ENCODE data around the gene BMS1. TPM values are rescaled to one million over a fixed set of nuclear protein-coding genes. Genes with fewer than 3 reads are reported as not detected.
"Not testable (repeated sequence)": the region's sequence is repeated elsewhere in the genome, so short reads cannot be mapped to it uniquely, and the experiment has no call there.

Gene BMS1
- total and polyA plus RNA-seq, 2 of the 13 experiments (the other 11 are each of a cell fraction or from before 2014, with no cell fraction given): 3.9 to 25.2 TPM

GRCh38 chr10:42813989-42814687, 31.5 kb downstream of the BMS1 start:
- CTCF ChIA-PET (ENCODE audit: low intra/inter-chr PET ratio, low total read pairs); H3K79me2 ChIP-seq (ENCODE audit: insufficient read depth, low read length); POLR2A ChIA-PET; H2AFZ ChIP-seq (ENCODE audit: low read length); H3K27ac ChIP-seq (ENCODE audit: extremely low read length, insufficient read depth, low read length); H3K4me2 ChIP-seq (ENCODE audit: low read depth, low read length); H3K4me1 ChIP-seq (ENCODE audit: insufficient read depth, low read length); ATAC-seq; BruUV-seq (replicated peaks); FAIRE-seq; H3K9me3 ChIP-seq (ENCODE audit: low read length); DNase-seq (ENCODE audit: low spot score); H3K4me3 ChIP-seq (replicated peaks in 1 of 3; ENCODE audit: insufficient read depth in 1 of 3, low read depth in 2 of 3, low read length in 3 of 3); H3K27me3 ChIP-seq (ENCODE audit: control insufficient read depth in 1 of 2, insufficient read depth in 2 of 2, low read length in 2 of 2); intact Hi-C loops (cut with micrococcal nuclease; ENCODE audit: unreplicated experiment); H3K9ac ChIP-seq (ENCODE audit: insufficient read depth, low read depth, low read length); in situ Hi-C loops (cut with HindIII; ENCODE audit: extremely low pct_ligation_motif_present, low pct_unique_long_range_greater_than_20kb); H4K20me1 ChIP-seq (ENCODE audit: insufficient read depth, low read length): not testable (repeated sequence)
- peaks cover 15 to 40% of the 10 kb centered on the region in 2 experiments; a peak in 4 of 5 replicates for H3K36me3 ChIP-seq (replicated peaks in 1 of 2; ENCODE audit: control insufficient read depth in 1 of 2, insufficient read depth in 2 of 2, low read length in 2 of 2)
- TF ChIP-seq MAFK (conservative IDR thresholded peaks at IDR 0.05 in 1 of 2, IDR thresholded peaks at IDR 0.05 in 1 of 2; ENCODE audit: low read length in 2 of 2): peak in 1 of 2 experiments; percentile 46; a peak in 2 of 4 replicates
- 89% methylated on average over 5 of the region's 5 CpGs for WGBS (ENCODE audit: low lambda C conversion rate)

GRCh38 chr10:42816334-42816733, 33.7 kb downstream of the BMS1 start:
- H3K27ac ChIP-seq (ENCODE audit: extremely low read length, insufficient read depth, low read length); H3K27me3 ChIP-seq (ENCODE audit: control insufficient read depth in 1 of 2, insufficient read depth in 2 of 2, low read length in 2 of 2); intact Hi-C loops (cut with micrococcal nuclease; ENCODE audit: unreplicated experiment); H3K4me2 ChIP-seq (ENCODE audit: low read depth, low read length); H3K79me2 ChIP-seq (ENCODE audit: insufficient read depth, low read length); H4K20me1 ChIP-seq (ENCODE audit: insufficient read depth, low read length); H2AFZ ChIP-seq (ENCODE audit: low read length); FAIRE-seq; DNase-seq (ENCODE audit: low spot score); CTCF ChIA-PET (ENCODE audit: low intra/inter-chr PET ratio, low total read pairs); POLR2A ChIA-PET; H3K9ac ChIP-seq (ENCODE audit: insufficient read depth, low read depth, low read length); H3K4me3 ChIP-seq (replicated peaks in 1 of 3; ENCODE audit: insufficient read depth in 1 of 3, low read depth in 2 of 3, low read length in 3 of 3); BruUV-seq (replicated peaks); in situ Hi-C loops (cut with HindIII; ENCODE audit: extremely low pct_ligation_motif_present, low pct_unique_long_range_greater_than_20kb); ATAC-seq; H3K9me3 ChIP-seq (ENCODE audit: low read length); H3K4me1 ChIP-seq (ENCODE audit: insufficient read depth, low read length); TF ChIP-seq ATF7 (CRISPR knock-in tag; IDR thresholded peaks at IDR 0.05): not testable (repeated sequence)
- WGBS (ENCODE audit: low lambda C conversion rate): 94% methylated on average over 5 of the region's 5 CpGs
- peaks cover 16 to 30% of the 10 kb centered on the region in 2 experiments; a peak in 4 of 5 replicates for H3K36me3 ChIP-seq (replicated peaks in 1 of 2; ENCODE audit: control insufficient read depth in 1 of 2, insufficient read depth in 2 of 2, low read length in 2 of 2)
- TF ChIP-seq ATF7 (IDR thresholded peaks at IDR 0.05): peak; percentile 16; the same call in 1 of the 2 replicates
